HG03139 (cell line): ENCODE data around the gene CANT1.

ENCODE experiments used
- ATAC-seq: cut with Tn5 transposase; IDR thresholded peaks from one replicate; pipeline ENCODE4 v1.9.1; 2021; ENCODE audit not compliant: unreplicated experiment

Gene CANT1

DNA sequence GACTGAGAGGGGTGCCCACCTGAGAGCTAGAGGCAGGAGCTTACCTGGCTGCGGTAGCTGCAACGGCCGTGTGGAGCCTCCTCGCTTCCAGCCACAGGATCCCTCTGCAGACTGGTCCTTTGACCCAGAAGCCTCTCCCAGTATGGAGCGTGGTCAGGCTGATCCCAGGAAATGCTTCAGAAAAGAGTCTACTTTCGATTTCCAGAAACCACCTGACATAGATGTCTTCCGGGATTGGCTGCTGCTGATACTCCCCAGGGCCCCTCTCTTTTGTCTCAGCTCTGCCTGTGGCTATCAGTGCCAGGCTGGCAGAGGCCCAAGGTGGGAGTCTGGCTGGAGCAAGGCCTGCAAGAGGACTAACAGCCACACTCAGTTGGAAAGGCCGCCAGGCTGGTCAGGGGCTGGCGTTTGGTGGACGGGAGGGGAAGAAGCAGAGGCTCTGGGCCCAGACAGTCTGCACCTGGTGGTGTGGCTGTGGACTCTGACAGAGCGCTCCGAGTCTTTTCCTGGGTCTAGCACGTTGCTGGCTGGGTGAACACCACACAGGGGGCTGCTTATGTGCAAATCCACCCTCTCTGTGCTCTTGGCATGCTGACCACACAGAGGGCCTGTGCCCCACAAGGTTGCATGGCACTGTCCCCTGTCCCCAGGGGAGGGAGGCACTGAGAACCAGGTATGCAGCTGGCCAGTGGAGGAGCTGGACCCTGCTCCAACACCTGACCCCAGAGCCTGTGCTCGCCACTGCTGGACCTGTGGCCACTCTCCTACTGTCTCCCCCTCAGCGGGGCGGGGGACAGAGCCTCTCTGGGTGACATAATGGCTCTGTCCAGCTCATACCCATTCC is 29.6 kb downstream of the CANT1 start, which contains the start of gene LGALS3BP:
Gene LGALS3BP, minus strand, starts transcription at position 144 of the 844 bp plus-strand sequence. CDS start 2,732 bp downstream, outside the sequence.
- no peak for ATAC-seq

DNA sequence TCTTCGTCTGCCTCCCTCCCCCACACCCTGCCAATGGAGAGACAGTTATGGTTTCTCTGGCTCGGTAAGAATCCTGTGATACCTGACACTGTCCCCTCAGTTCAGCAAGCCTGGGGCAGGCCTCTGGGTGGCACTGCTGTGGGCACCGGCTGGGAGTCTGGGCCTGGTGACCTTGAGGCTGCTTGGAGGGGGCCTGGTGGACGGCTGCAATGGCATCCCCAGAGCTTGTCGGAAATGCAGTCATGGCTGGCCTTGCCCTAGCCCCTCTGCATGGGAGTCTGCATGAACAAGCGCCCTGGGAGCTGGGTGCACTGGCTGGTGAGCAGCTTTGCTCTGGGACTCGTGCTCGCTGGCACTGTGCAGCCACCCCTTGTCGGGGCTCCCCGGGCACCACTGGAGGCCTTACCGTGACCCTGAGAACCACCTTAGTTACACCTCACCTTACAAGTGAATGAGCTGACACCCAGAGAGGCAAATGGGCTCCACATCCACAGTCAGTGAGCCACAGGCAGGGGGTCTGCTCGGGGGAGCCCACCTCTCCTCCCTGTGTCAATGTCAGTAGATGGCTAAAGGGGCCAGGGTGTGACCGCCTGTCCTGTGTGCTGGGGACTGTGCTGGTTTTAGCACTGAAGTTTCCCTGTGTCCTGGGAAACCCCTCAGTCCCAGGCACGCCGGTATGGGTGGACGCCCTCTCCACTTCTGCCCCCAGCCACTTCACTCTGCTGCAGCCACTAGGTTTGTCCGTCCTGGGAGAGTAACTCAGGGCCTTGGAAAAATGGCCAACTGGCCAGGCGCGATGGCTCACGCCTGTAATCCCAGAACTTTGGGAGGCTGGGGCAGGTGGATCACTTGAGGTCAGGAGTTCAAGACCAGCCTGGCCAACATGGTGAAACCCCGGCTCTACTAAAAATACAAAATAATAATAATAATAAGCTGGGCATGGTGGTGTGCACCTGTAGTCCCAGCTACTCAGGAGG is 31.3 kb downstream of the CANT1 start:
- ATAC-seq = no peak

DNA sequence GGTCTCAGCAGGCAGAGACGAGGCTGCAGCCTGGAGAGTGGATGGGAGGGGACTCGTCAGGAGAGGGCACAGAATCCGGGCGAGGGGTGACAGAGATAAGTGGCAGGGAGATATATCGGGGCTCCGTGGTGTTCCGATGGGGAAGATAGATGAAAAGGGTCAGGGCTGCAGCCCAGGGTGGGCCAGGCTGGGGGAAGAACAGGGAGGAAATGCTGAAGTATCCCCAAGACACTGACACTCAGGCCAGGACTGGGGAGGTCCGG is 32.0 kb downstream of the CANT1 start:
- no peak for ATAC-seq

DNA sequence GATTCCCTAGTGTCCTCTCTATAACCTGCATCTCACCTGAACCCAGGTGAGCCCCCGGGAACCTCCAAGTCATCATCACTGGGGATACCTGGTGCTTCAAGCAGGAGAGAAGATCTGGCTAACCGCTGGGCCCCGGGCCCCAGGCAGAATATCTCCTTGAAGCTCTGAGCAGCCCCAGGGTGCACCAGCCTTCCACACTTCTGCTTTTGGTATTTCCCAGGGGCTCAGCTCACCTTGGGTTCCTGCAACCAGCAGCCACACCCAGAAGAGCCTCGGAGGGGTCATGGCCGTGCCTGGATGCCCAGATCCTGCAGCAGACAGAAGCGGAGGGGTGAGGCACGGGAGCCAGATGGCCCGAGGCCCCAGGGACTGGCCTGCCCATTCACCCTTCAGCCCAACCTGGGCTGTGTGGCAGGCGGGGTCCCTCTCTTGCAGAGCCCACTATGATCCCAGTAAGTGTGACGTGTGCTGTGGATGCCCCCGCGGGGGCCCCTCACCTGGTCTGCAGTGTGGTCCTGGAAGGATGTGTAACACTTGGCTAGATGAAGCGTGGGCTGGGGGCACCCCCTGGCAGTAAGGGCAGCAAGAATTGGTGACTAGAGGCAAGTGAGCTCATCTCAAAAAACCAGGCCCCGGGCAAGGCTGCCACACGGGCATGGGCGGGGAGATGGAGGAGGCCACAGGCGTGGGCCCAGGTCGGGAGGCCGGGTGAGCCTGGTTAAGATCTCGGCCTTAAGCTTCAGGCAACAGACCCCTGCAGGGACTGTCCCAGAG is 32.5 kb downstream of the CANT1 start:
- ATAC-seq = no peak

DNA sequence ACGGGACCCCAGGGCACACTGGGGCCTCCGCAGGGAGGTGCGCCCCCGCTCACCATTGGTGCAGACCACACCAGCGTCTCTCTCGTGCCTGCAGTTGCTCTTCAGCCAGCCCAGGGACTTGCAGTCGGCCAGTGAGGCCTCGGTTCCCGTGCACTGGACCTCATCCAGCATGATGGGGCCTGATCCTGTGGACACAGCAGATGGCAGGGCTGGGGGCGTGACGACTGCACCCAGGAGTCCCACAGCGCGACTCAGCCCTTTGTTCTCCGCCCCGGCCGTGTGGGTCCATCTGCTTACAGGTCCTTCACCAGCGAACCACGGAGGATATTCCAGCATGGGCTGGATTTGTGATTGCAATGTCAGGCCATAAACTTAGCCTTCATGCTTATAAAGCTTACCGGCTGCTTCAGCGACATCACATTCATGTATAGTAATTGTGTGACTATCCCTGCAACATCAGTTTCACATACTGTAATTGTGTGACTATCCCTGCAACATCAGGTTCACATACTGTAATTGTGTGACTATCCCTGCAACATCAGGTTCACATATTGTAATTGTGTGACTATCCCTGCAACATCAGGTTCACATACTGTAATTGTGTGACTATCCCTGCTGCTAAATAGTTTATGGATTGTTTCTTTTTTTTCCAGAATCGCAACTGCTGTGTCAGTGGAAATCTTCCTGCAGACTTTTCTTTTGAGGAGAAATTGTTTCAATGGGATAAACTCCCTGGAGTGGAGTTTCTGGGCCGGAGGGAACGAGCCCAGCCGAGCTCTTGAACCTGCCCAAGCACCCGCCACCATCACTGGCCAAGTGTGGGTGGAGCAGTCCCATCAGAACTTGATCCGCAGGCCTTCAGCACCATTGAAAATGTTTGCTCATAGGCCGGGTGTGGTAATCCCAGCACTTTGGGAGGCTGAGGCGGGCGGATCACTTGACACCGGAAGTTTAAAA is 34.7 kb downstream of the CANT1 start:
- ATAC-seq = no peak

DNA sequence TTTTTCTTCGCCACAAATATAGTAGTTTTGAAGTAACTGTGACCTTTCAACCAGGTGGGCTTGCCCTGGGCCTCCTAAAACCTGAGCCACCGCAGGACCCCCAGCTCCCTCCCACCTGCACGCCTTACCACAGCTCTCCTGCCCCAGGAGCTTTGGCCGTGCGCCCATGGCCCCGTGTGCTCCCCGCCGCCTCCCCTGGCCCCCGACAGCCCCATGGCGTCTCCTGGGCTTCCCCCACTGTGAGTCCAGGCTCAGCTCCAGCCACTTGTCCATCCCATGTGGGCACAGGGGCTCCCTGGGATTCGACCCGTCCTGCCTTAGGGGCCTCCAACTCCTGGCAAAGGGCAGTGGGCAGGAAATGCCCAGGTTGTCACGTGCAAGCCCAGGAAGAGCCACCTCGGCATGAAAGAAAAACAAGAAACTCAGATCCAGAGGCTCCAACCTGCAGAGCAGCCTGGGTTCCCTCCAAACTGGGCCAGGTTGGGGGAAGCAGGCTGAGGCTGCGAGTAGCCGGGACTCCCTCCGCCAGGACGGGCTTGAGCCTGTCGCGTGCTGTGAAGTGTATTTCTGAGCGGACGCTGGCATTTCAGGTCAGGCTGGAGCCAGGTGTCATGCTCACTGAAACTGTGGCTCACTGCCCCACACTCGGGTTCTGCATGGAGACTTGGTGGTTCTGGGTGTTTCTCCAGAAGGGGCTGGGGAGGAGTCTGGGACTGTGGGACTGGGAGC is 35.6 kb downstream of the CANT1 start:
- ATAC-seq = no peak

DNA sequence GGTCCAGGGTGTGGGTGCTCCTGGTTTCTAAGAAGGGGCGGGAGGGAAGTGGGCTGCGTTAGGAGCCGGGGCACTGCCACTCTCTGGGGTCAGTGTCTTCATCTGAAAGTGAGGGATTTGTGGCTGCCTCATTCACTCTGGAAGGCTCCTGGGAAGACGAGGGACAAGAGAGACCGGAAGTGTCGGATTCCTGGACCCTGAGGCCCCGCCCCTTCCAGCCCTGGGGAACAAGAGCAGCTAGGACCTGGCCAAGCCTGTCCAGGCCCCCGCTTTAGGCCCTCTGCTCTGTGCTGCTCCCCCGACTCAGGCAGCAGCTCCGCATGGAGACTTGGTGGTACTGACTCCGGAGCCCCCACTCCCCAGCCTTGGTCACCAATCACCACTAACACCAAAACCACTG is 36.4 kb downstream of the CANT1 start:
- ATAC-seq = no peak

DNA sequence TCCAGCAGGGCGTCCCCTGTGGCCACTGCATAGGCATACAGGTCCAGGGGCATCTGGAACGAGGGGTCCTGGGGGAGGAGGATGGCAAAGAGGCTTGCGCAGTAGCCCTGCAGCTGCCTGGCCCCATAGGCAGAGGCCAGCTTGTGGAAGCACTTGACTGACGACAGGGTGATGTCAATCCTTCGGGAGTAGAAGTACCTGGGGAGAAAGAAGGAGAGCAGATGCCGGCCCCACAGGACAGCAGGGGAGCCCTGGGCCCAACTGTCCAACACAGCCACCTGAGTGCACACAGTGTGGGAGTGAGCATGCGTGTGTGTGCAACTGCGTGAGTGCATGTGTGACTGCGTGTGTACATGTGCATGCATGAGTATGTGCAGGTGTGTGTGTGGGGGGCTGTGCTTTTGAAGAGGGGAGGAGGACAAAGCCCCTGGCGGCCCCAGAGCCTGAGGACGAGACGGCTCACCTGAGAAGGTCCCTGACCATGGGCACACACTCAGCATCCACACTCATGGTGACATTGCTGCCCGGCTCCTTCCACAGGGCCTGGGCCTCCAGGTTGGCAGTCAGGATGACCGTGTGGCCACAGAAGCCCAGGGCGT is 37.0 kb downstream of the CANT1 start:
- no peak for ATAC-seq

DNA sequence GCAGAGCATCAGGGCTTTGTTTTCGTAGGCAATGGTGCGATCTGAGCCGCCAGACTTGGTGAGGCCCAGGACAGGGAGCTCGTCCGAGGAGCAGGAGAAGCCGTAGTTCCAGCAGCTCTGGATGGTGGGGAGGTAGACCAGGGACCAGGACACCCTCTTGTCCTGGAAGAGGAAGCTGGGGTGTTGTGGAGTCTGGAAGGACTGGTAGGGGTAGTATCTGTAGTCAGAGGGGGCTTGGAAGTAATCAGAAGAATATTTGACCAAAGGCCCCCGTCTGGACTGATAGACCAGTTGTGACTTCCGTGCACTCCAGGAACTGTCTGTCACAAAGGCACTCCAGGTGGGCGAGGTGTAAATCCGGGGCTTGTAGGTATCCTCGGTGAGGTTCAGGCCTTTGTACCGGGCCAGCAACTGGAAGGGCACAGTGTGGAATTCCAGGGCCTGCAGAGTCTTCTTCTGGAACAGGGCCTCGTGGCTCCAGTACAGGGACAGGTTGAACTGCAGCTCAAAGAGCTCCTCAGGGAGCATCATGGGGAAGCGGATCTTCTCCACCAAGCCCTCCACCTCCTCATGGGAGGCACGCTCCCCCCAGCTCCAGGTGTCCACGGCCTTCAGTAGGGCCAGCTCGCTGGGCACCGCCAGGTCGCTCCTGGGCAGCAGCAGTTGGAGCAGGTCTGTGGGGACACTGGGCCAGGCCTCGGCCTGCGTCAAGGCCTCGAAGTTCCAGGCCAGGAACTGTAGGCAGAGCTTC is 37.6 kb downstream of the CANT1 start:
- no peak for ATAC-seq

DNA sequence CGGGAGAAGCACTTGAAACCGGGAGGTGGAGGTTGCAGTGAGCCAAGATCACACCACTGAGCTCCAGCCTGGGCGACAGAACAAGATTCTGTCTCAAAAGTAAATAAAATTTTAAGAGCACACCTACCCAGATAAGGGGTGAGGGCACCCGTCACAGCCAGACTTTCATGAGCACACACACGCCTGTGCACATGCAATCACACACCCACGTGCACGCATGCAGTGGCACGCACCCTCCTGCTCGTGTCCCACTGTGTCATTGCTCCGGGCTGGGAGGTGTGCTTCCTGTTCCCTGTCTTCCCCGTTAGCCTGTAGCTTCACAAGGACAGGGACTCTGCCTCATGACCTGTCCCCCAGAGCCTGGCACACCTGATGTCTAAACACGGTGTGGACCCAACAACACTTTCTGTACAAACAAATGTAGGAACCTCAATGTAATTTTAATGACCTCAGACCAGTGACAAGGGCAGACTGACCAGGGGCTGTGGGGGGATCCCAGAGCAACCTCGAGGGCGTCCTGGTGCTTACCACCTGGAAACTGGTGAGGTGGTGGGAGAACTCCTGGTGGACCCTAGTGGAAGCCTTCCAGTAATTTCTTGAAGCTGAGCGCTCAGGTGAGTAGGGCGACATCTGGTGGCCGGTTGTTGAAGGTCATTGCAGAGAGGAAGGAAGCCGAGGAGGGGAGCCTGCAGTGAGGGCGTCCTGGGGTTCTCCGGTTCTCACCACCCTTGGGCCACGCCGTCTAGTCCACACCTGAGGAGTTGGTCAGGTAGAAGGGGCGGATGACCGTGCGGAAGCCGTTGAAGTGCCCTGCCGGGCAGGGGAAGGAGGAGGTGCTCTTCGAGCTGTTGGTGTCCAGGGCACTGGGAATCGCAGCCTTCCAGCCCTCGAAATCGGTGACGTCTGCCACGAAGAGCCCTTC is 38.5 kb downstream of the CANT1 start:
- no peak for ATAC-seq

DNA sequence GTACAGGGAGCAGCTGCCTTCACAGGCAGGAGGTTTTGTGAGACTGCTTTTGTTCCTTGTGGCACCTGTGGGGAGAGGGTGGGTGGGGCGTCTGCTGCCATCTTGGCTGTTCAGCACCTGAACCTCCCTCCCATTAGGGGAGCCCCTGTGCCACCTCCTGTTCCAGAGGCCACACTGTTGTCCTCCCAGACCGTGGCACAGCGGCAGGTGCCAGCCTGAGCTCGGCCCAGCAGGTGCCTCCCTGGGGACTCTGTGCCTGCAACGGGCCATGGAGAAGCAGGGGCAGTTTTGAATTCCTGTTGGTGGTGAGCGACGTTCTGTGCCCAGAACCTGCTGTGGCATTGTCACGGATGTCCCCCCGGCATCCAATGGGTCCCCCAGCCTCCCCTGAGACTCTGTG is 39.7 kb downstream of the CANT1 start:
- ATAC-seq = no peak

DNA sequence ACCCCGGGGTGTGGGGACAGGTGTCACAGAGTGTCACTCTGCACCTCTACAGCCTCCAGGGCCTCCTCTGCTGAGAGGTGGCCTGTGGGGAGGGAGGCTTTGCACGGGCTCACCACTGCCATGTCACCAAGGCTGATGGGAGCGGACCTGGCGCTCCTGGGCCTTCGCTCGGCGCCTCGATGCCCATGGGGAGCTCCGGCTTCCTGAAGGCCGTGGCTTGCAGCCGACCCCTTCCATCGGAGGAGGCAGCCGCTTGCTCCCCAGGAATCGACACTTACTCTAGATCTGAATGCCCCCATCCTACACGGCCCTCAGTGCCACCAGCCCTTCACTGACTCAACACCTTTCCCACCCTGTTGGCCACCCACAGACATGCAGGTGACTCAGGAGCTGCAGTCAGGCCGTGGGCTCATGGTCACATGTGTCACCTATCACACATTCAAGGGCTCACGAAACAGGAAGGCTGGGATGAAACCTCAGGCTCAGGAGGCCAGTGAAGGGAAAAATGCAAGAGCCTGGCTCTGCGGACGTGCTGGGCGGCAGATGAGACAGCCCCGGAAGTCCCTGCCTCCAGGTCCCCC is 41.7 kb downstream of the CANT1 start:
- no peak for ATAC-seq

DNA sequence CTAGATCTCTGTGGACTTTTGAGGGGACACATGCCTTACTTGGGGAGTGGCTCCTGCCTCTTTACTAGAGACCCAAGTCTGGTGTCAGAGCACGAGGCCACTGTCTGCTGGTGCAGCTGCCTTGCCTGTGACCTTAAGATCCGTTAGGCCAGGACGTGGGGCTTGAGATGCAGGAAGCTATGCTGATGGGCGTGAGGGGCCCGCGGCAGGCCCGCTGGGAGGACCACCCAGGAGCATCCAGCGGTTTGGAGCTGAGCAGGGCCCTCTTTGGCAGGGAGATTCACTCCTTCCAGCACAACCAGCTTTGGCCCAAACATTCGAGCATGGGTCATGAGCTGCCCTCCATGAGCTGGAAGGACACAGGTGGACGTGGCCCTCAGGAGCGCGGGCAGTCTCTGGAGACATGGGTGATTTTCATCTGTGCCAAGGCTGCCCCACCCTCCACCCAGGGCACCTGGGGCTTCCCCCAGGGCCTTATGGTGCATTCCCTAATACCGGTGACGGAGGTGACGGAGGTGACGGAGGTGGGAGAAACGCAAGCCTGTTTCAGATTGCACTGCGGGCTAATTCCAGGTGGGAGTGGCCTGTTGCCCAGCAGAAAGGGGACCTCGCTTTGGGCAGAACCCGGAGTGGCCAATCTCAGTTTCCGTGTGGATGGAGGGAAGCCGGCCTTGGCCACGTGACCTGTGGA is 42.5 kb downstream of the CANT1 start:
- ATAC-seq = no peak

DNA sequence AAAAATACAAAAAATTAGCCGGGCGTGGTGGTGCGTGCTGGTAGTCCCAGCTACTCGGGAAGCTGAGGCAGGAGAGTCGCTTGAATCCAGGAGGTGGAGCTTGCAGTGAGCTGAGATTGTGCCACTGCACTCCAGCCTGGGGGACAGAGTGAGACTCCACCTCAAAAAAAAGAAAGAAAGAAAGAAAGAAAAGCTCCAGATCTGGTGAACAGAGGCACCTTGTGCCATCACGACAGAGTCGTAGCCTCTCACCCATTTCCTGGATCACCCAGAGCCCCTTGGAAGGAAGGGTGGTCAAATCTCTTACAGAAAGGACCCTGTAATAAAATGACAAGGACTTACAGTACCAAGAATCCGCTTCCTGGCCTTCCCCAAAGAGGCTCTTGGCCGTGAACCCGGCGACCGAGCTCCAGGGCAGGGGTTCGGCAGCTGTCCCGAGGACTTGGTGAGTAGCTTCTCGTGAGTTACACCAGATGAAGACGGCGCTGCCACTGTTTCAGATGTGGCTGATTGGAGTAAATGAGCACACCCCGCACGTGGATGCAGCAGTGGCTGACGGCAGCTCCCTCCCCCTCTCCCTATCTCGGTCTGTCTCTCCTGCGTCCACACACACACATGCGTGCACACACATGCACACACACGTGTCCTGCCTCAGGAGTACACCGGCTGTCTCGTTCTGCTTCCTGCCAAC is 43.3 kb downstream of the CANT1 start:
- ATAC-seq = no peak

DNA sequence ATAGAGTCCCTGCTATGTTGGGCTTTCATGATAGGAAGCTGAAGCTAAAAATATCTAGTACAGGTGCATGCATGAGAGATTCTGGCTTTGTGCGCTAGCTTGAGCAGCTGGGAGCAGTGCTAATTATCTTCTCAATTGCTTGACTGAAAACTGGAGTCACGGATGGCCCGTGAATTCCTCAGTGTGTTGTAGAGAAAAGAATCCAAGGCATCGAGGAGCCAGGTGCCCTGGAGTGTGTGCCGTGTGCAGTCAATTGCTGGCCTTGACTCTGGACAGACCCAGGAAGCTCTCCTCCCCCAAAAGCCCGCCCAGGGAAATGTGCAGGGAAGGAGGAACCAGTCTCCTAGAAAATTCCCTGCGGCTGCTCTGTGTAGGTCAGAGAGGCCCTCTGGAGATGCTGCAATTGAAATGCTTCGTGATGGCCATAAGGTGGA is 44.1 kb downstream of the CANT1 start:
- ATAC-seq = no peak

DNA sequence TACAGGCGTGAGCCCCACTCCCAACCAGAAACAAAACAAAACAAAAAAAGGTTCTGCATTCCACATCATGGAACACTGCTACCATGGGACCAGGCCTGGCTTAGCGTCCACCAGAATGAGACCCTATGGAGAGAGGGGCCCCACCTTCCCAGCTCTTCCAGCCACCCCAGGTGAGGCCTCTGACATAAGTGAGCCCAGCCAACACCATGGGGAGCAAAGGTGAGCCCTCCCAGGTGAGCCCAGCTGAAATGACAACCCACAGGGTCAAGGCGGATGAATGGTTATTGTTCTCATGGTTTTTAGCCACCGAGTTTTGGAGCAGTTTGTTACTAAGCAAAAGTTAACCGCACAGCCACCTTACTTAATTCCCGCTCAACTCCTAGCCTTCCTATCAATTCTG is 46.2 kb downstream of the CANT1 start:
- no peak for ATAC-seq
